ENCODE measurements around the gene TMPRSS3. TPM values are rescaled to one million over a fixed set of nuclear protein-coding genes. Genes with fewer than 3 reads are reported as not detected.

The TMPRSS3 gene
- not detected in 2 replicates for total RNA-seq (2021)
- percentile 4 among the genes with signal in this experiment for Bru-seq, nascent RNA
- not detected for BruChase-seq, experiment 1, labeled RNA remaining after a 2-hour chase
- BruChase-seq, experiment 2, labeled RNA remaining after a 6-hour chase = not detected
- long read RNA-seq = 0 reads

DNA sequence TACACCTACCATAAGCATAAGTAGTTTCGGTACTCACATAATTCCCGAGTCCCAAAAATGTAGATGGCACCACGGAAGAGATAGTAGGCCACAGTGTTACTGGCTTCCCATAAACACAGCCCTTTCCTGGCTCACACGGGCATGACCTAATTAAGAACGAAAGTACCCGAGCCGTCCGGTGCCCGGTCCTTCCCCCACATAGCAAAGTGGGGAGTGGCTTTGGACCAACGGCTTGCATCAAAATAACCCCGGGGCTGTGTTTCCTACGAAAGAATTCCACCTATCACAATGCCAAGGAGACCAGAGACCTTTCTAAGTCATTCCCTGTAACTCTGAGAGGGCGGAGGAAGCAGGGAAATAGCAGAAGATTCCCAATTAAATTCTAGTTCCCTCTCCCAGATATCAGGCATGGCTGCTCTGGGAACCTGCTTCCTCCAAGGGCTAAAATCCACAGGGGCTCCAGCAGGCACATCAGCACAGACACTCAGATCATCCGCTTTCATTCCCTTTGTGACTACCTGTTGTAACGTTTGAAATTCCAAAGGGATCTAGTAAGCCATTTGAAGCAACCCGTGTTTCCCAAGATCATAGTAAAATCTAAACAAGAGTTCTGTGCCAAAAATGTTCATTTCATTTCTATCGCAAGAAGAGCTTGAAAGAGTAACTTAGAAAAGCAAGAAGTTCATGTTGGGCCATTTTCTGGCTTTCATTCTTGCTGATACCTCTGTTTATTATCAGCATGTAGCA, at the start of gene TMPRSS3:
Gene TMPRSS3 (minus strand): TSS at position 148 of the 747 bp plus-strand sequence. CDS start 635 bp downstream, outside the sequence.
- H3K27me3 ChIP-seq (replicated peaks; ENCODE audit: insufficient read depth, low read depth, low read length, poor library complexity) = no peaks in the 10 kb centered on the region
- no peaks in the 10 kb centered on the region for H3K36me3 ChIP-seq (ENCODE audit: insufficient read depth, low read length, poor library complexity, severe bottlenecking)
- POLR2A ChIA-PET (ENCODE audit: low non-redundant PET) = no interaction called here
- BruUV-seq (replicated peaks) = no TSS peak
- no peak for TF ChIP-seq EZH2 (IDR thresholded peaks at IDR 0.05; ENCODE audit: borderline replicate concordance, low read depth, low read length, poor library complexity, severe bottlenecking)
- TF ChIP-seq, protein P1, sequence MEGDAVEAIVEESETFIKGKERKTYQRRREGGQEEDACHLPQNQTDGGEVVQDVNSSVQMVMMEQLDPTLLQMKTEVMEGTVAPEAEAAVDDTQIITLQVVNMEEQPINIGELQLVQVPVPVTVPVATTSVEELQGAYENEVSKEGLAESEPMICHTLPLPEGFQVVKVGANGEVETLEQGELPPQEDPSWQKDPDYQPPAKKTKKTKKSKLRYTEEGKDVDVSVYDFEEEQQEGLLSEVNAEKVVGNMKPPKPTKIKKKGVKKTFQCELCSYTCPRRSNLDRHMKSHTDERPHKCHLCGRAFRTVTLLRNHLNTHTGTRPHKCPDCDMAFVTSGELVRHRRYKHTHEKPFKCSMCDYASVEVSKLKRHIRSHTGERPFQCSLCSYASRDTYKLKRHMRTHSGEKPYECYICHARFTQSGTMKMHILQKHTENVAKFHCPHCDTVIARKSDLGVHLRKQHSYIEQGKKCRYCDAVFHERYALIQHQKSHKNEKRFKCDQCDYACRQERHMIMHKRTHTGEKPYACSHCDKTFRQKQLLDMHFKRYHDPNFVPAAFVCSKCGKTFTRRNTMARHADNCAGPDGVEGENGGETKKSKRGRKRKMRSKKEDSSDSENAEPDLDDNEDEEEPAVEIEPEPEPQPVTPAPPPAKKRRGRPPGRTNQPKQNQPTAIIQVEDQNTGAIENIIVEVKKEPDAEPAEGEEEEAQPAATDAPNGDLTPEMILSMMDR (conservative IDR thresholded peaks at IDR 0.05; ENCODE audit: low read depth, low read length) = no peak
- CTCF ChIA-PET = no interaction called here
- H3K4me3 ChIP-seq (ENCODE audit: low read depth, low read length, poor library complexity, severe bottlenecking) = no peak within 1 kb of the TSS
- H3K4me1 ChIP-seq (ENCODE audit: insufficient read depth, low read length, poor library complexity, severe bottlenecking) = peaks cover 4% of the 10 kb centered on the region
- no peak within 1 kb of the TSS for H3K27ac ChIP-seq (ENCODE audit: low read depth, low read length, poor library complexity, severe bottlenecking)
- intact Hi-C loops (cut with micrococcal nuclease; ENCODE audit: unreplicated experiment) = no loop called here
- no peaks in the 10 kb centered on the region for H3K9me3 ChIP-seq (ENCODE audit: low read depth, low read length, poor library complexity, severe bottlenecking)
- no peak for DNase-seq (ENCODE audit: low spot score)

DNA sequence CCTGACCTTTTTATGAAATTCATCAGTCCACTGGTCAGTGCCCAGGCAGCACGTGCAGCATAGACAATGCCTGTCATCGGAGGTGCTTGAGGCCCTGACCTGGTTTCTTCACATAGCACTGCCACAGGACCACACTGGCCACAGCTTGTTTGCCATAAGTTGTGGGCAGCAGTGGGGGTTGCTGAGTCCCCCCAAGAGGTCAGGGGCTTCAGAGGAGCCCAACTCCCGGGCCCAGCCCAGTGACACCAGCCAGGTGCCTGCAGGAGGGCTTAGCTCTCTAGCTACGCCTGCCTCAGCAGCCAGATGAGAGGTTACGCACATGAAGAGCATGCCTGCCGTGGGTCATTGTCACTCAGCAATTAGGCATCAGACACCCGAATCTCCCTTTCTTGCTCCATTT, 49.5 kb upstream of the TMPRSS3 start:
- ChIA-PET POLR2A (ENCODE audit: low non-redundant PET) (no interaction called here), CTCF (no interaction called here)
- Histone ChIP-seq H3K4me1 (ENCODE audit: insufficient read depth, low read length, poor library complexity, severe bottlenecking) (peaks cover 6% of the 10 kb centered on the region), H3K27ac (ENCODE audit: low read depth, low read length, poor library complexity, severe bottlenecking) (no peak overlapping the region), H3K36me3 (ENCODE audit: insufficient read depth, low read length, poor library complexity, severe bottlenecking) (no peaks in the 10 kb centered on the region), H3K27me3 (replicated peaks; ENCODE audit: insufficient read depth, low read depth, low read length, poor library complexity) (no peaks in the 10 kb centered on the region), H3K9me3 (ENCODE audit: low read depth, low read length, poor library complexity, severe bottlenecking) (no peaks in the 10 kb centered on the region), H3K4me3 (ENCODE audit: low read depth, low read length, poor library complexity, severe bottlenecking) (no peak overlapping the region)
- TF ChIP-seq EZH2 (IDR thresholded peaks at IDR 0.05; ENCODE audit: borderline replicate concordance, low read depth, low read length, poor library complexity, severe bottlenecking) = no peak
- TF ChIP-seq, protein P1 (conservative IDR thresholded peaks at IDR 0.05; ENCODE audit: low read depth, low read length) = no peak
- BruUV-seq (replicated peaks) = no TSS peak
- intact Hi-C loops (cut with micrococcal nuclease; ENCODE audit: unreplicated experiment) = loop anchor here (5.0 kb wide), 1 partner anchor 298 kb away; no protein-coding TSS in a partner anchor
- DNase-seq (ENCODE audit: low spot score) = no peak

DNA sequence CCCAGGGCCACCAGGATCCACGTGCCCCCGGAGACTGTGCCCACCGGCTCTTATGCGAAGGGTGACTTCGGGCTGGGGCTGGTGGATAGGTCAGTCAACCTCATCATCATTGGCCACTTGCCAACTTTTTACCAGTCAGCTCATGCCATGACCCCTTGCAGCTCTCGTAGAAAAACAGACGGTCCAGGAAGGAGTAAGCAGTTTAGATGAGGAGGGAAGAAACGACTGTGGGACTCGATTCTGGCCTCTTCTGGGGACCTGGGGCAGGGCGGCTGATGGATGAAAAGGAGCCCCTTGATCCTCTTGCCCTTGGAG, 48.9 kb upstream of the TMPRSS3 start:
- Histone ChIP-seq H3K36me3 (ENCODE audit: insufficient read depth, low read length, poor library complexity, severe bottlenecking) (no peaks in the 10 kb centered on the region), H3K4me1 (ENCODE audit: insufficient read depth, low read length, poor library complexity, severe bottlenecking) (peaks cover 4% of the 10 kb centered on the region), H3K27me3 (replicated peaks; ENCODE audit: insufficient read depth, low read depth, low read length, poor library complexity) (no peaks in the 10 kb centered on the region), H3K27ac (ENCODE audit: low read depth, low read length, poor library complexity, severe bottlenecking) (no peak overlapping the region), H3K9me3 (ENCODE audit: low read depth, low read length, poor library complexity, severe bottlenecking) (no peaks in the 10 kb centered on the region), H3K4me3 (ENCODE audit: low read depth, low read length, poor library complexity, severe bottlenecking) (no peak overlapping the region)
- no peak for TF ChIP-seq EZH2 (IDR thresholded peaks at IDR 0.05; ENCODE audit: borderline replicate concordance, low read depth, low read length, poor library complexity, severe bottlenecking)
- TF ChIP-seq, protein P1 (conservative IDR thresholded peaks at IDR 0.05; ENCODE audit: low read depth, low read length) = no peak
- intact Hi-C loops (cut with micrococcal nuclease; ENCODE audit: unreplicated experiment) = loop anchor here (5.0 kb wide), 1 partner anchor 297 kb away; no protein-coding TSS in a partner anchor
- ChIA-PET POLR2A (ENCODE audit: low non-redundant PET) (no interaction called here), CTCF (no interaction called here)
- no peak for DNase-seq (ENCODE audit: low spot score)
- no TSS peak for BruUV-seq (replicated peaks)
